Uterus (tissue), 4 donors: Measurements from ENCODE around the gene COL5A1. TPM values are rescaled to one million over a fixed set of nuclear protein-coding genes. Genes with fewer than 3 reads are reported as not detected.

Source experiments
- DNase-seq, 2 donors: peaks; one replicate each; pipeline ENCODE4 v3.0.0-alpha.2; 2019 to 2020
- H3K27ac ChIP-seq, 2 donors: fragments of 200-600 bp; sonication (generic); 1 replicate in 1 of 2; 2 replicates in 1 of 2; pipeline ENCODE4 v1.5.1; 2016 to 2018
- H3K27me3 ChIP-seq, 2 donors: fragments of 200-600 bp; sonication (generic); one replicate each; pipeline ENCODE4 v1.5.1; 2018 to 2019; ENCODE audit warnings: control low read depth in 1 of 2
- H3K36me3 ChIP-seq, 2 donors: fragments of 200-600 bp; sonication (generic); one replicate each; pipeline ENCODE4 v1.5.1; 2019; ENCODE audit warnings: control low read depth in 1 of 2
- H3K4me1 ChIP-seq, 2 donors: fragments of 200-600 bp; sonication (generic); one replicate each; pipeline ENCODE4 v1.5.1; 2018 to 2019; ENCODE audit warnings: control low read depth in 1 of 2
- H3K4me3 ChIP-seq, 2 donors: fragments of 200-600 bp; sonication (generic); 1 replicate in 1 of 2; 2 replicates in 1 of 2; pipeline ENCODE4 v1.5.1; 2018 to 2019; ENCODE audit warnings: mild to moderate bottlenecking in 1 of 2
- H3K9me3 ChIP-seq, 2 donors: fragments of 200-600 bp; sonication (generic); one replicate each; pipeline ENCODE4 v1.5.1; 2019; ENCODE audit warnings: control low read depth in 1 of 2
- POLR2A ChIP-seq, 2 donors: fragments of 450-650 bp; IDR thresholded peaks; one replicate each; pipeline ENCODE4 v1.6.1; 2016; ENCODE audit warnings: antibody characterized with exemption in 2 of 2, mild to moderate bottlenecking in 1 of 2, moderate library complexity in 1 of 2
- intact Hi-C: fragments of 100-400 bp; cut with DNase I; formaldehyde crosslinking; loops from one replicate; pipeline ENCODE4 v1.15.1; 2023; ENCODE audit warnings: low total_unique reads
- total RNA-seq, 4 donors: library from RNA; depleted of rRNA in 3 of 4; stranded (reverse); fragments of >200 nt in 3 of 4; gene quantifications; one replicate each; pipeline versions ENCODE4 v1.1.0 to v1.2.4, GENCODE V29; 2014 to 2023
- TF ChIP-seq, protein P1 (sequence below), 4 experiments: fragments of 200-600 bp in 2 of 4; fragments of 450-650 bp in 2 of 4; sonication (generic) in 2 of 4; IDR thresholded peaks; one replicate each; pipeline ENCODE4 v1.5.1; 2016 to 2019; ENCODE audit warnings: antibody characterized with exemption in 4 of 4, mild to moderate bottlenecking in 2 of 4, moderate library complexity in 1 of 4
- donor health status: DM: yes; HTN: yes; CAD: no.

COL5A1 gene
- total RNA-seq, 4 donors from 2014 or later, result 21.2 to 604 (median 129) TPM

DNA sequence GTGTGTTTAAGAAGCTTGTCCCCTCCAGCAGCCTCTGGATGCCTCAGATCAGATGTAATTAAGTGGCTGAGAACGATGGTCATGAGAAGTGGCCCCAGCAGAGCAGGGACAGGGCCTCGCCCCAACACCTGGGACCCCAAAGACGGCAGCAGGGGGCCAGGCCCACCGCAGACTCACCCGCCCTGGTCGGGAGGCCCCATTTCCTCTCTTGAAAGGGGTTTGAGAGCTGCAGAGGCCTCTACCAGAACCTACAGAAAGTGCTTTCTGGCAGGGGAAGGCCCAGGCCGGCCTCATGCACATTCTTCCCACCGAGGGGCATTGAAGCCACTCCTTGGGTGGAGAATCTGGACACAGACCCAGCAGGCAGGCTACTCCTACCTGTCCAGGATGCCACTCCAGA lies 153.8 kb downstream of the COL5A1 start:
- no peak for DNase-seq
- Histone ChIP-seq H3K4me3 (no peak overlapping the region), H3K9me3 (no peaks in the 10 kb centered on the region), H3K36me3 (no peaks in the 10 kb centered on the region), H3K27me3 (no peaks in the 10 kb centered on the region), H3K27ac (no peak overlapping the region), H3K4me1 (no peaks in the 10 kb centered on the region)
- intact Hi-C loops, result no loop called here
- TF ChIP-seq, protein P1, sequence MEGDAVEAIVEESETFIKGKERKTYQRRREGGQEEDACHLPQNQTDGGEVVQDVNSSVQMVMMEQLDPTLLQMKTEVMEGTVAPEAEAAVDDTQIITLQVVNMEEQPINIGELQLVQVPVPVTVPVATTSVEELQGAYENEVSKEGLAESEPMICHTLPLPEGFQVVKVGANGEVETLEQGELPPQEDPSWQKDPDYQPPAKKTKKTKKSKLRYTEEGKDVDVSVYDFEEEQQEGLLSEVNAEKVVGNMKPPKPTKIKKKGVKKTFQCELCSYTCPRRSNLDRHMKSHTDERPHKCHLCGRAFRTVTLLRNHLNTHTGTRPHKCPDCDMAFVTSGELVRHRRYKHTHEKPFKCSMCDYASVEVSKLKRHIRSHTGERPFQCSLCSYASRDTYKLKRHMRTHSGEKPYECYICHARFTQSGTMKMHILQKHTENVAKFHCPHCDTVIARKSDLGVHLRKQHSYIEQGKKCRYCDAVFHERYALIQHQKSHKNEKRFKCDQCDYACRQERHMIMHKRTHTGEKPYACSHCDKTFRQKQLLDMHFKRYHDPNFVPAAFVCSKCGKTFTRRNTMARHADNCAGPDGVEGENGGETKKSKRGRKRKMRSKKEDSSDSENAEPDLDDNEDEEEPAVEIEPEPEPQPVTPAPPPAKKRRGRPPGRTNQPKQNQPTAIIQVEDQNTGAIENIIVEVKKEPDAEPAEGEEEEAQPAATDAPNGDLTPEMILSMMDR (IDR thresholded peaks at IDR 0.05), result no peak
- TF ChIP-seq POLR2A (IDR thresholded peaks at IDR 0.05), result no peak

DNA sequence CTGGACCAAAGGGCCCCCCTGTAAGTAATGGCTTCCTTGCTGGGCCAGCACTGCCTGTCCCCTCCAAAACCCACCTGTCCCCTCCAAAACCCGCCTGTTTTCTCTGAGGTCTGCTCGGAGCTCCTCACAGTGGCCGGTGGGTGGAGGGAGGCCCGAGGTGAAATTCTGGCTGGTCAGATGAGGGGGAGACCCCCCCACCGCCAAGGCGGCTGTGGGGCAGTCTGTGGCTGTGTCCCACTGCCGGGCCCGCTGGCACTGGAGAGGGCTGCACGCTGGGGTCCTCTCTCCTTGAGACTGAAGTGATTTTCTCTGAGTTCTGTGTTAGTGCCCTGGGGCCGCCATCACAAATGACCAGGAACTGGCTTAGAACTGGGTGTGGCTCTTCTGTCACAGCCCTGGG lies 155.3 kb downstream of the COL5A1 start:
- no peaks in the 10 kb centered on the region for H3K9me3 ChIP-seq
- H3K36me3 ChIP-seq, result no peaks in the 10 kb centered on the region
- H3K4me1 ChIP-seq, result no peaks in the 10 kb centered on the region
- DNase-seq, result no peak
- no peak overlapping the region for H3K4me3 ChIP-seq
- no peaks in the 10 kb centered on the region for H3K27me3 ChIP-seq
- no peak overlapping the region for H3K27ac ChIP-seq
- intact Hi-C loops, result no loop called here
- TF ChIP-seq POLR2A (IDR thresholded peaks at IDR 0.05), result no peak
- TF ChIP-seq, protein P1 (IDR thresholded peaks at IDR 0.05), result no peak

DNA sequence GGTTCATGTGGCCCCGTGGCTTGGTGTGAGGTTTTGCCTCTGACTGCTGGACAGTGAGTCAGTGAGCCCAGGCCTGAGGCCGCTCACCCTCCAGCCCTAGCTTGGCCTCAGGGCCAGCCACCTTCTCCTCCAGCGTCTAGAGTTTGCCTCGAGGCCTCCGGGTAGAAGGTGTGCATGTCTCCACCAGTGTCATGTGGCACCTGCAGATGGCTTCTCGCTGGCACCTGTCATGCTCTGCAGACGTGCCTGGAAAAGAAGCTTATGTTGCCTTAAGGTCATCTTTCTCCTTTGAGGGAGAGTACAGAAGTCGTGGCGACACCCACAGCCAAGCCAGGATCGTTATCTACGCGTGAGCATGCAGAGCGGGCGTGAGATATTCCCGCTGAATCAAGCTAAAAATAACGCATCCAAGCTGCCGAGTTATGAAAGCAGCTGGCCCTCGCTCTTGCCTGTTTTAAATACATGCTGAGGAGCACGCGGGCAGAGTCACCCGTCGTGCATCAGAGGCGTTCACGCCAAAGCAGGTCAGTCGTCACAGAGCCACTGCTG lies 159.3 kb downstream of the COL5A1 start:
- intact Hi-C loops, result no loop called here
- H3K4me3 ChIP-seq, result no peak overlapping the region
- TF ChIP-seq POLR2A (IDR thresholded peaks at IDR 0.05), result no peak
- TF ChIP-seq, protein P1 (IDR thresholded peaks at IDR 0.05), result no peak
- H3K27ac ChIP-seq, result peak overlapping the region in 1 of 2 donors; percentile 22
- H3K36me3 ChIP-seq, result no peaks in the 10 kb centered on the region
- peak; percentile 23 to 50 for DNase-seq
- H3K27me3 ChIP-seq, result no peaks in the 10 kb centered on the region
- no peaks in the 10 kb centered on the region for H3K9me3 ChIP-seq
- no peaks in the 10 kb centered on the region for H3K4me1 ChIP-seq

DNA sequence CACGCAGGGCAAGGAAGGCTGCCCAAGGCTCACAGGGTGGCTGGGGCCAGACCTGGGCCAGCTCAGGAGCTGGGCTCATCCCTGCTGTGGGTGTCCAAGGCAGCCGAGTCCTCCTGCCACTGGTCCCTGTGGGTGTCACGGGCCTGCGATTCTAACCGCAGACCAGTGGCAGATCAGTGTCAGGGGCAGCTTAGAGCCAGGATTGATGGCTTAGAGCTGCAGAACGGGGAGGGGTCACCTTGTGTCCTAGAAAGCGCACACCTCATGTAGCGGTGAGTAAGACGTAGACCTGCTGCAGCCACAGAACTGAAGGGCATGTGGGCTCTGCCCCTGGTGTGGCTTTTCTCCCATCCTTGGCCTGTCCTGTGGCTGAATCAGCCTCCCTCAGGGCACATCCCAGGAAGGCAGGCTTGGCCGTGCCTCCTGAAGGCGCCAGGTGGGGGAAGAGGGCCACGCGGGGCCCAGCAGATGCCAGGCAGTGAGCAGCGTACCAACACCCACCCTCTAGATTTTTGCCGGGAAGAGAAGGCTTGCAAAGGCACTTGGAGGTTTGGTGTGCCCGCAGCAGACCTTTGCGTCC lies 160.7 kb downstream of the COL5A1 start:
- Histone ChIP-seq H3K27ac (no peak overlapping the region), H3K4me1 (no peaks in the 10 kb centered on the region), H3K27me3 (no peaks in the 10 kb centered on the region), H3K36me3 (no peaks in the 10 kb centered on the region), H3K9me3 (no peaks in the 10 kb centered on the region), H3K4me3 (no peak overlapping the region)
- TF ChIP-seq POLR2A (IDR thresholded peaks at IDR 0.05), result no peak
- TF ChIP-seq, protein P1 (IDR thresholded peaks at IDR 0.05), result no peak
- intact Hi-C loops, result no loop called here
- DNase-seq, result no peak

DNA sequence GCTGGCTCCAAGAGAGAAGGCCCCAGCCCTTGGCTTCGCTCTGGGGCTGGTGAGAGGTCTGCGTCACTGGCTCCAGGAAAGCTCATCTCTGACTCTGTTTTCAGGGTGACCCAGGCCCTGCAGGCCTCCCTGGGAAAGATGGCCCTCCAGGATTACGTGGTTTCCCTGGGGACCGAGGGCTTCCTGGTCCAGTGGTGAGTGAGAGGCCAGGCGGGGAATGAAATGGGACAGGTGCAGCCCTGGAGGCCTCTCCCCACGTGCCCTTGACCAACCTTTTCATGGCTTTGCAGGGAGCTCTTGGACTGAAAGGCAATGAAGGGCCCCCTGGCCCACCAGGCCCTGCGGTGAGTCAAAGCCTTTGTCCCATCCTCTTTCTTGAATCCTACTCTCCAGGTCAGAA lies 163.3 kb downstream of the COL5A1 start:
- DNase-seq, result no peak
- no peaks in the 10 kb centered on the region for H3K4me1 ChIP-seq
- H3K4me3 ChIP-seq, result no peak overlapping the region
- H3K9me3 ChIP-seq, result no peaks in the 10 kb centered on the region
- intact Hi-C loops, result no loop called here
- no peaks in the 10 kb centered on the region for H3K27me3 ChIP-seq
- TF ChIP-seq, protein P1 (IDR thresholded peaks at IDR 0.05), result no peak
- TF ChIP-seq POLR2A (IDR thresholded peaks at IDR 0.05), result no peak
- H3K27ac ChIP-seq, result no peak overlapping the region
- H3K36me3 ChIP-seq, result no peaks in the 10 kb centered on the region
